Ascending aorta (tissue), 2 donors: ENCODE measurements around the gene COX17. TPM values are rescaled to one million over a fixed set of nuclear protein-coding genes. Genes with fewer than 3 reads are reported as not detected.
A peak's percentile ranks its signal among the peaks of the same experiment; 100 is the strongest.

ENCODE experiments used
- DNase-seq, 2 donors: peaks; one replicate each; pipeline ENCODE4 v3.0.0-alpha.2; 2019; ENCODE audit warnings: low spot score in 2 of 2
- H3K27ac ChIP-seq, 2 donors: fragments of 200-600 bp; sonication (generic); one replicate each; pipeline ENCODE4 v1.5.1; 2016 to 2017; ENCODE audit warnings: mild to moderate bottlenecking in 1 of 2
- H3K27me3 ChIP-seq: fragments of 200-600 bp; sonication (generic); one replicate; pipeline ENCODE4 v1.5.1; 2017
- H3K36me3 ChIP-seq, 2 donors: fragments of 200-600 bp; sonication (generic); one replicate each; pipeline ENCODE4 v1.5.1; 2016
- H3K4me1 ChIP-seq, 2 donors: fragments of 200-600 bp; sonication (generic); one replicate each; pipeline ENCODE4 v1.5.1; 2016 to 2017; ENCODE audit warnings: mild to moderate bottlenecking in 1 of 2
- H3K4me3 ChIP-seq, 2 donors: fragments of 200-600 bp; sonication (generic); one replicate each; pipeline ENCODE4 v1.5.1; 2016 to 2017; ENCODE audit warnings: mild to moderate bottlenecking in 1 of 2
- H3K9me3 ChIP-seq, 2 donors: fragments of 200-600 bp; sonication (generic); one replicate each; pipeline ENCODE4 v1.5.1; 2016
- intact Hi-C: fragments of 100-400 bp; cut with DNase I; formaldehyde crosslinking; loops from one replicate; pipeline ENCODE4 v1.15.1; 2023
- total RNA-seq: library from RNA; depleted of rRNA; stranded (reverse); fragments of >200 nt; gene quantifications from one replicate; pipeline ENCODE4 v1.1.0, GENCODE V29; 2016
- TF ChIP-seq, protein P1 (sequence below), 3 experiments: fragments of 200-600 bp in 2 of 3; fragments of 450-650 bp in 1 of 3; sonication (generic) in 2 of 3; IDR thresholded peaks; one replicate each; pipeline ENCODE4 v1.5.1; 2016 to 2019; ENCODE audit warnings: antibody characterized with exemption in 3 of 3, mild to moderate bottlenecking in 1 of 3, moderate library complexity in 1 of 3

Gene COX17
- total RNA-seq, 1 donor from 2014 or later: 12.5 TPM

DNA sequence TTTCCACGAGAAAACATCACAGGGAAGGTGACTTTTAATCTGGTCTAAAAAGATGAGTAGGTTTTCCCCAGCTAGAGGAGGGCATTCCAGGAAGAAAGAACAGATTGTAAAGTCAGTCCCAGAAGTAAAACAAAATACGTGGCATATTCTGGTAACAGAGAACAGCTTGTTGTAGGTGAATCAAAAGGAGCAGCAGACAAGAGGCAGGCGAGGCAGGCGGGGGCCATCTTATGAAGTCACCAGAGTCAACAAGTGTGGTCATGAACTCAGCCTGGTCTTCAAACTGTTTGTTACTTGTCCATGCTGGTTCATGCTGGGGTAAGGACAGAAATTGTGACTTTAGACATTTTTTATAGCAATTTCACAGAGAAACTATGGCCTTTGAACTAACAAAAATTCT is 12.8 kb downstream of the COX17 start:
- peaks cover 2 to 11% of the 10 kb centered on the region in 2 donors for H3K36me3 ChIP-seq
- intact Hi-C loops: no loop called here
- H3K9me3 ChIP-seq: no peaks in the 10 kb centered on the region
- H3K4me1 ChIP-seq: peaks cover 3 to 17% of the 10 kb centered on the region in 2 donors
- no peak overlapping the region for H3K4me3 ChIP-seq
- TF ChIP-seq, protein P1, sequence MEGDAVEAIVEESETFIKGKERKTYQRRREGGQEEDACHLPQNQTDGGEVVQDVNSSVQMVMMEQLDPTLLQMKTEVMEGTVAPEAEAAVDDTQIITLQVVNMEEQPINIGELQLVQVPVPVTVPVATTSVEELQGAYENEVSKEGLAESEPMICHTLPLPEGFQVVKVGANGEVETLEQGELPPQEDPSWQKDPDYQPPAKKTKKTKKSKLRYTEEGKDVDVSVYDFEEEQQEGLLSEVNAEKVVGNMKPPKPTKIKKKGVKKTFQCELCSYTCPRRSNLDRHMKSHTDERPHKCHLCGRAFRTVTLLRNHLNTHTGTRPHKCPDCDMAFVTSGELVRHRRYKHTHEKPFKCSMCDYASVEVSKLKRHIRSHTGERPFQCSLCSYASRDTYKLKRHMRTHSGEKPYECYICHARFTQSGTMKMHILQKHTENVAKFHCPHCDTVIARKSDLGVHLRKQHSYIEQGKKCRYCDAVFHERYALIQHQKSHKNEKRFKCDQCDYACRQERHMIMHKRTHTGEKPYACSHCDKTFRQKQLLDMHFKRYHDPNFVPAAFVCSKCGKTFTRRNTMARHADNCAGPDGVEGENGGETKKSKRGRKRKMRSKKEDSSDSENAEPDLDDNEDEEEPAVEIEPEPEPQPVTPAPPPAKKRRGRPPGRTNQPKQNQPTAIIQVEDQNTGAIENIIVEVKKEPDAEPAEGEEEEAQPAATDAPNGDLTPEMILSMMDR (IDR thresholded peaks at IDR 0.05): no peak
- peak overlapping the region in 1 of 2 donors; percentile 37 for H3K27ac ChIP-seq
- no peaks in the 10 kb centered on the region for H3K27me3 ChIP-seq
- no peak for DNase-seq

DNA sequence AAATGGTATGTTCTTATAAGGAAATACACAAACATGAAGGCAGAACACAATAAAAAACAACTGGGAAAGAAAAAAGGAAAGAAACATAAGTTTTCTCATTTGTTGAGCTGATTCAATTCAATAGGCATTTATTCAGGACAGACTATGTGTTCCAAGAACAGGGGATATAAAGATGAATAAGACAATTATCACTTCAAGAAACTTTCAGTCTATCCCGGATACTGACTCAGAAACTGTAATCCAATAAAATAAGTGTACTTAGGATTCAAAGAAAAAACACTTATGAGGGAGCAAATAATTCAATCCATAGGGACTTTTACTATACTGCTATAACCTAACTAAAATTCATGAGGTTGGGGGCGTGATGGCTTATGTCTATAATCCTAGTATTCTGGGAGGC is 13.3 kb downstream of the COX17 start:
- Histone ChIP-seq H3K27ac (peak overlapping the region; percentile 19 to 37), H3K36me3 (peaks cover 2 to 9% of the 10 kb centered on the region in 2 donors)
- intact Hi-C loops: no loop called here

DNA sequence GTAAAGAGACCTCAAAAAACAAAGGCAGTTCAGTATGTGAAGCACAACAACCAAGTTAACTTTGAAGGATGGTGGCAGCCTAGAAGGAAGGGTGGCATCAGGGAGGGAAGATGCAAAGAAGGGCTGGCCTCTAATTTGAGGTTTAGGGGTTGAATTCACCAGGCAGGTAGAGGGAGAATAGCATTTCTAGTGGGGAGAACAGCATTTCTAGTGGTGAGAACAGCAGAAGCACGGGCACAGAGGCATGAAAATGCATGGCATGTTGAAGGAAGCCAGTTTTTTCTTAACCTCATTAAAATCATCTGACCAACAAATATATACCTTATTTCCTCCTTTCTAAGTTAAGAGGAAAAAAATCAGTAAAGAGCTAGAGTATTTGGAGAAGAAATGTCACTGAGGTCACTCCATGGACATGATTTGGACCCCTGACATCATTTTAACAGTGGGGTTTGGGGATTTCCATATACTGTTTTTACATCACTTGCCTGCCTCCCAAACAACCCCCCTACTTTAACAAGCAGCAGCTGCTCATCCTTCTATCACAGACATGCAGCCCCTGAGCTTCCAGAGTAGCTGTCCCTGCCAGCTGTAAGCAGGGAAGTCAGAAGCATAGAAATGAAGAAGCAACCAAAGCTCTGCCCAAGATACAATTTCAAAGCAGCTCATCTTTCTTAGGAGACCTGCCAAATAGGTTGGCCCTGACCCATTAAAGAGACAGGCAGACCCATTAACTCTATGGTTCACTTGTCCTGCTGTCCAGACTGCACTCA is 14.4 kb downstream of the COX17 start:
- H3K4me3 ChIP-seq: no peak overlapping the region
- peaks cover 3 to 21% of the 10 kb centered on the region in 2 donors for H3K4me1 ChIP-seq
- no peak for DNase-seq

More for the DNA sequence above, 13.3 kb downstream of the COX17 start:
- H3K4me3 ChIP-seq: no peak overlapping the region
- TF ChIP-seq, protein P1 (IDR thresholded peaks at IDR 0.05): no peak
- H3K27me3 ChIP-seq: no peaks in the 10 kb centered on the region
- H3K9me3 ChIP-seq: no peaks in the 10 kb centered on the region
- peaks cover 3 to 17% of the 10 kb centered on the region in 2 donors for H3K4me1 ChIP-seq
- DNase-seq: no peak

DNA sequence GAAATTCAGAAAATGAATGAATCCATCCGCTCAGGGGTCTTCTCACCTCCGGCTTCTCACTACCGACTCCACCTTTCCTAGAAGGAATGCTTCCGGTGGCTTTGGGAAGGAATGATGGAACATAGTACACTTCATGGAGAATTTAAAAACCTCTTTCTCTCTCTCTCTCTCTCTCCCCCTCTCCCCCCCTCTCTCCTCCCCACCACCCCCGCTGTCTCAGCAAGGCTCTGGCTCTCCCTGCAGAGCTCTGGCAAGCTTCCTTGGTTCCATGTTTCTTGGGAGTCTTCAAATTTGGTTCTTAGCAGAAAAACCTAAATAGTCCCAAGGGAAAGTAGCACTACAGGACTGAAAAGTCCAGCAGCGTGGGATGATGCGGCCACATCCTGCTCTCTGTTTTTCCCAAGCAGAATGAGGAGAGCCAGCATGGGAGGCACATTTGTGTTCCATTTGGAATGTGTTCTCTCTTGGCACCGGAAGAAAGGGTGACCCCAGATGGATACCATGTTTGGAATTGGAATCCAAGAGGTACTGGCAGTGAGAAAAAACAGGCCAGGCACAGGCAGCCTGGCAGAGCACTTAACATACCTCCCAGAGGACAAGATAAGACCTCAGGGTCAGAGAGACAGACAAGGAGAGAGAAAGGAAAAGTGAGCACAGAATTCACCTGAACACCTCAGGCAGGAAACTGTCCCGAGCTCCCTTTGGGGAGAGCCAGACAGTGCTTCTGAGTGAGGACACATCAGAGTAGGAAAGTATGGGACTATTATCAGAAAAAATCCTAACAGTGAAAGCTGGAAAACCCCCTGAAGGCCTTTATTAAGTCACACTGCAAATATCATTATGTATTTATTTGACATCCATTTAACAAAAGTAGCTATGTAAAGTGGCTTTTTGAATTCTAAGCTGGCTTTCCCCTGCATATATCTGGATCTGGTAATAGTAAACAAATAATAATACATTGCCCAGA is 16.4 kb downstream of the COX17 start, which contains the start of gene POPDC2:
TSS of gene POPDC2 (minus strand) at position 116 of the 967 bp plus-strand sequence. CDS start 166 bp downstream, outside the sequence.
- Histone ChIP-seq H3K36me3 (no peaks in the 10 kb centered on the region), H3K9me3 (no peaks in the 10 kb centered on the region), H3K27me3 (no peaks in the 10 kb centered on the region), H3K4me1 (peaks cover 3 to 21% of the 10 kb centered on the region in 2 donors), H3K4me3 (peak within 1 kb of the TSS in 1 of 2 donors; percentile 34), H3K27ac (peak within 1 kb of the TSS; percentile 68 to 72)
- TF ChIP-seq, protein P1 (IDR thresholded peaks at IDR 0.05): no peak
- DNase-seq: no peak
- intact Hi-C loops: no loop called here

More for the DNA sequence above, 14.4 kb downstream of the COX17 start:
- H3K36me3 ChIP-seq: no peaks in the 10 kb centered on the region
- H3K27ac ChIP-seq: peak overlapping the region; percentile 14 to 32
- intact Hi-C loops: no loop called here
- TF ChIP-seq, protein P1 (IDR thresholded peaks at IDR 0.05): no peak
- H3K27me3 ChIP-seq: no peaks in the 10 kb centered on the region
- H3K9me3 ChIP-seq: no peaks in the 10 kb centered on the region

DNA sequence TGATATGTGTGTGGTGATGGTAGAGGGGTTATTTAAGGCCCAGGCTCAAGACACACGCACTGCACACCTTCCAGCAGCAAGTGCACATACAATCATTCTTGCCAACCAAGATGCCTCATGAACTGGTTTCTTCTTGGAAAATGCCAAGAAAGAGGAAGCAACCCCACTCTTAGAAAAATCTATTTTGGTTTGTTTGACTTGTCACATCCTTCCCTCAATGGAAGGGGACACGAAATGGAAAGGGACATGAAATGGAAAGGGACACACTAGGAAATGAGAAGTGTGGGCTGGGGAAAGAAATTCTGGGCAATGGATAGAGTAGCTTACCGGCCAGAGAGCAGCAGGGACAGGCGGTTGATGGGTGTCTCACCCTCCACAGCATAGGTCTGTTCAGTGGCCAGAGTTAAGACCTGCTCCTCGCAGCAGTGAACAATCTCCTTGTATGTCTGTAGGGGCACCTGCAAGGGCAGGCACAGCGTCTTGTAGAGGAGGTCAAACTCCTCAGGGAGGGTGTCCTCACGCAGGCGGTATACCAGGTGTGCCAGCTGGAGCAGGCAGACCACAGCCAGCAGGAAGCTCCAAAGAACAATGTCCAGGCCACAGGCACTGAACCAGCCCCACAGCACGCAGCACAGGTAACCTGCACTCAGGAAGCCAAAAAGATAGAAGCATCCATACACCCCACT is 17.5 kb downstream of the COX17 start:
- no peak for DNase-seq
- Histone ChIP-seq H3K4me1 (peaks cover 3 to 21% of the 10 kb centered on the region in 2 donors), H3K4me3 (peak overlapping the region in 1 of 2 donors; percentile 34), H3K27ac (peak overlapping the region; percentile 68 to 72), H3K27me3 (no peaks in the 10 kb centered on the region), H3K36me3 (no peaks in the 10 kb centered on the region), H3K9me3 (no peaks in the 10 kb centered on the region)
- intact Hi-C loops: no loop called here
- TF ChIP-seq, protein P1 (IDR thresholded peaks at IDR 0.05): no peak
